Panc1 (cell line): ENCODE measurements around the gene AHR.

Source experiments
- CTCF ChIP-seq: fragments of 450-650 bp; IDR thresholded peaks from 2 replicates; pipeline ENCODE4 v1.5.1; 2017; ENCODE audit warnings: mild to moderate bottlenecking
- REST ChIP-seq, 2 experiments: IDR thresholded peaks; 2 replicates each; pipeline ENCODE4 v1.6.1; 2011 to 2012; ENCODE audit warnings: low read depth in 2 of 2, control low read depth in 1 of 2, low read length in 1 of 2, mild to moderate bottlenecking in 1 of 2, moderate library complexity in 1 of 2; ENCODE audit not compliant: insufficient read depth in 1 of 2
- TCF7L2 ChIP-seq: IDR thresholded peaks from 2 replicates; pipeline ENCODE4 v1.6.1; 2011; ENCODE audit warnings: mild to moderate bottlenecking, low read depth, low read length, inconsistent platforms

GRCh38 chr7:17300012-17300411 is 1.6 kb downstream of the AHR start:
- TF ChIP-seq CTCF (no peak), REST (IDR thresholded peaks at IDR 0.05; ENCODE audit: insufficient read depth in 1 of 2, low read depth in 2 of 2, low read length in 1 of 2) (no peak), TCF7L2 (no peak)
